GM19452 (cell line): Measurements from ENCODE around the gene S100A8.

ENCODE experiments used
- ATAC-seq: cut with Tn5 transposase; IDR thresholded peaks from one replicate; pipeline ENCODE4 v1.9.1; 2021; ENCODE audit not compliant: unreplicated experiment

Gene S100A8

GRCh38 chr1:153393926-153394325 lies 3.1 kb upstream of the S100A8 start:
- no peak for ATAC-seq

- ATAC-seq = no peak
Observed at GRCh38 chr1:153392822-153393221, 1.9 kb upstream of the S100A8 start.

DNA sequence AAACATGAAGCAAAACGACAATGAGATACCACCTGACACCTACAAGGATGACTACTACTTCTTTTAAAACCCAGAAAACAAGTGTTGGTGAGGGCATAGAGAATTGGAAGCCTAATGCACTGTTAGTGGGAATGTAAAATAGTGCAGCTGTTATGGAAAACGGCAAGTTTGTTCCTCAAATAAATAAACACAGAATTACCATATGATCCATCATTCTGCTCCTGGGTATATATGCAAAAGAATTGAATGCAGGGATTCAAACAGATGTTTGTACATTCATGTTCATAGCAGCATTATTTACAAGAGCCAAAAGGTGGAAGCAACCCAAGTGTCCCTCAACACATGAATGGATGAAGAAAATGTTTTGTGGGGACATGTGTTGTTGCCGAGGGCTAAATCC lies 1.4 kb upstream of the S100A8 start:
- no peak for ATAC-seq

DNA sequence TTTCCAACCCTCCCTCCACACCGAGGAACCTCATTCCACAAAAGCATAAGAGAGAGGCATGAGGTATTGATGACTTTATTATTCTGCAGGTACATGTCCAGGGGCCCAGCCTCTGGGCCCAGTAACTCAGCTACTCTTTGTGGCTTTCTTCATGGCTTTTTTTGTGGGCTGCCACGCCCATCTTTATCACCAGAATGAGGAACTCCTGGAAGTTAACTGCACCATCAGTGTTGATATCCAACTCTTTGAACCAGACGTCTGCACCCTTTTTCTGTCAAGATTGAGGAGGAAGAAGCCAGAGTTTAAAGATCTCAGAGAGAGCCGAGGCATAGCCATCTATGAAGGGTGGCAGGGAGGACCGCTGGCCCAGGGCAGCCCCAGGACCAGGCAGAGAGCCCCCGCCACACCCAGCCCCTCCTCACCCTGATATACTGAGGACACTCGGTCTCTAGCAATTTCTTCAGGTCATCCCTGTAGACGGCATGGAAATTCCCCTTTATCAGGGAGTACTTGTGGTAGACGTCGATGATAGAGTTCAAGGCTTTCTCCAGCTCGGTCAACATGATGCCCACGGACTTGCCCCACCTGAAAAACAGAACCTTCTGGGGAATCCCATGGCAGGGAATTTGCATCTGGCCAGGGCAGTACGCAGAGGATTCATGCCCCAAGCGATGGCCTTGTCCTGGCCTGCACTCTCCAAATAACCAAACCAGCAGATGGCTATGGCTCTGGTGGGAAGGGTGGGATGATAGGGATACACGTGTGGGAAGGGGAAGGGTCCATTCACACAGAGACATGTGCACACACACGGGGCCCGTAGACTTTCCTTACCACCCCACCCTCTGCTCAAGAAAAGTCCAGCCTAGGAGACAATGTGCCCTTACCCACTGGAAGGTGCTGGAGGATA lies 647 bp downstream of the S100A8 start:
- no peak for ATAC-seq

- ATAC-seq = no peak
Observed at GRCh38 chr1:153389401-153389800, 1.5 kb downstream of the S100A8 start.

DNA sequence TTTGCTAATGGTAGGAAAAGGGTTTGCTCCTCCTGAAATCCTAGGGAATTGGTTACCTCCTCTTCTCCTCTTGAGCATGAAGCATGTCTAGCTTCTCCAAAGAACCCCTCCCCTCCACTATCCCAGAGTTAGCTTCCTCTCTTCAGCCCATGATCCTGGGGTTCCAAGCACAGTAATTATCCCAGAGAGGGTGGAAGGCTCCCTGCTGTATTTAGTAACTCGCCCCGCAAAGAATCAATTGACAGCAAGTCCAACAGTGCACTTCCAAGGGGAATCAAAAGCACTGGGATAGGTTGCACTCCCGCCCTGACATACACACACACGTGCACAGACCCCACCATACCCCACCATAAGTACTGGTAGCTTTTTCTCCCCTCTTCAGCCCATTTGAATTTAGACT lies 3.1 kb downstream of the S100A8 start:
- ATAC-seq = no peak

- no peak for ATAC-seq
Observed at GRCh38 chr1:153387001-153387400, 3.9 kb downstream of the S100A8 start.

DNA sequence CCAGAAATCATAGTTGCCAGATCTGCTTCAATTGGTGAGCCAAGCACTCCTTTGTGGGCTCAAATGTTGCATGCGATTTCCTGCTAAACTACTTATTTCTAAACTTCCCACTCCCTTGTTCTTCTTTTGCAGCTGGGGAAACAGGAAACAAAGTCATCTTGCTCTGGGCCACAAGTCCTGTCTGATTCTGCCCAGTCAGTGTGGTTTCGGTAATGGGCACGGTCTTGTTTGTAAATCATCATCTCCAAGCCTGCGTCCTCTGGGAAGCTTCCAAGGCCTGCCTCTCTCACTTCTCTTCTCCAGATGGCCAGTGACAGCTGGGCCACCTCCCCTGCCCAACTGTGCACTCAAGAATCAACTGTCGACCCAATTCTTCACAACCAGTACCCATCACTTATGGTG lies 4.4 kb downstream of the S100A8 start:
- ATAC-seq = no peak

- no peak for ATAC-seq
Observed at GRCh38 chr1:153384958-153385580, 5.8 kb downstream of the S100A8 start.

GRCh38 chr1:153380711-153381110 lies 10.2 kb downstream of the S100A8 start:
- no peak for ATAC-seq

GRCh38 chr1:153379591-153379990 lies 11.3 kb downstream of the S100A8 start:
- no peak for ATAC-seq

DNA sequence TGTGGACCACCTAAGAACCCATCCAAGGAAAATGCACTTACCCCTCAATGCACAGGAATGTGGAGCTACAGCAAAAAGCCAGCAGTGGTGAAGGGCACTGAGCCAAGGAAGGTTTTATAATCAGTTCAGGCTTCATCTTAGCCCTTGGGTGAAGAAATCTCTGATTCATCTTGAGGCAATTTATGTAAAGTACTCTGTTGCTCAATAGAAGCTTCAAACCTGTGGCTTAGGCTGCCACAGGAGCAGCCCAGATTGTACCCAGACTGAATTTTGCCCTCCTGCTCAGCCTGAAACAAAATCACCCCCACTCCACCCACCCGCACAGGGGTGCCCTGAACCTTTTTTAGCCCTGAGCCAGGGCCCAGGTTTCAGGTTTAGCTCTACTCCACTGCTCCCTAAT lies 15.4 kb downstream of the S100A8 start, which contains the start of gene S100A12:
Gene S100A12, minus strand, starts transcription at position 111 of the 400 bp plus-strand sequence. CDS start 1,029 bp downstream, outside the sequence.
- no peak for ATAC-seq

- ATAC-seq = no peak
Observed at GRCh38 chr1:153374071-153374470, 16.8 kb downstream of the S100A8 start.

- ATAC-seq = no peak
Observed at GRCh38 chr1:153372571-153372970, 18.3 kb downstream of the S100A8 start.

GRCh38 chr1:153371231-153371630 lies 19.6 kb downstream of the S100A8 start:
- no peak for ATAC-seq

GRCh38 chr1:153370146-153370545 lies 20.7 kb downstream of the S100A8 start:
- no peak for ATAC-seq

DNA sequence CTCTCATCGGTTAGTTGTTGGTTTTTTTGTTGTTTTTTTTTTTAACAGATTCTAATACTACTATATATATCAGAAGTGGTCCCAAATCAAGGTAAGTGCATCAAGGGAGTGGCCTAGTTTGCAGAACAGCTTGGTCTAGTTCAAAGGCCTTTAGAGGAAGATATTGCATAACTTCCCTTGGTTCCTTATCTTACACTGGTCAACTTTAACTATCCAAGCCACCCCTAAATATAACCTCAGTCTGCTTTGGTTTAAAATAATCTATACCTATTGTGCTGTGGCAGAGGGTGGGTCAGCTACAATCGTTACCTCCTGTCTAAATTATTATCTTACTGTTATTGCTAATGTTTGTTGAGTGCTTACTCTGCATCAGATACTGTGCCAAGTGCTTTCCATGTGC lies 22.4 kb downstream of the S100A8 start:
- ATAC-seq = no peak

- no peak for ATAC-seq
Observed at GRCh38 chr1:153367090-153367489, 23.8 kb downstream of the S100A8 start.

DNA sequence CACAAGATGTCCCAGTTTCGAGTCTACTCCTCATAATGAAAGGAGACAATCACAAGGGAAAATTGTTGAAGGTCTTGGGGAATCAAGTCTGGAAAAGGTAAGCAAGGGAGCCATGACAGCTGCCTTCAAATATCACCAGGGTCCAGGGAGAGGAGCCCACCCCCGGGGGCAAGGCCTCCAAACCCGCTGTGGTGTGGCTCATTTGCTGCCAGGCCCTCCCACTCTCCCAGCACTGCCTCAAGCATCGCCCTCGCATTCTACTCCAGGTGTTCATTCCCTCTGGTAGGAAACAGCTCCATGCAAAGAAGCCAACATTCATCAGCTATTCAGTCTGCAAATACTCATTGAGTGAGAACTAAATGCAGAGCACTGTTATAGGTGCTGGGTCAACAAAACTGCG lies 24.6 kb downstream of the S100A8 start:
- ATAC-seq = no peak

DNA sequence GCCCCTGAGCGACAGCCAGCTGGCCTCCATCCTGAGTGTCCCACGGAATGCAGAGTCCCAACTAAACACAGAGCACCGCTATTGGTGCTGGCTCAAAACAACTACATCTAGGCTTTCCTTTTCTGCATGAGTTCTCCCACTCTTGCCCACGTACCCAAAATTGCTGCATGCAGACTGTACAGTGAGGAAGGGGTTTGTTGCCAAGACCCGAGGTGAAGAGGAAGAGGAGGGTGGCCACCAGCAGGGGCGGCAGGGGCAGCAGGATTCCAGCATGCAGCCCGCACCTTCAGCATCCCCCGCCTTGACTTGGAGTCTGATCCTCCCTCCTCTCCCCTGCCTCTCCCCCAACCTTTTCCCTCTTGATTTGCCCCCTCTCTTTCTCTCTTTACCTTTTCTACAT lies 25.2 kb downstream of the S100A8 start:
- ATAC-seq = no peak

- ATAC-seq = no peak
Observed at GRCh38 chr1:153364766-153365666, 25.9 kb downstream of the S100A8 start.
